Measurements from ENCODE around the gene ZNF443.
"Not testable (repeated sequence)": the region's sequence is repeated elsewhere in the genome, so short reads cannot be mapped to it uniquely, and the experiment has no call there.

The ZNF443 gene

DNA sequence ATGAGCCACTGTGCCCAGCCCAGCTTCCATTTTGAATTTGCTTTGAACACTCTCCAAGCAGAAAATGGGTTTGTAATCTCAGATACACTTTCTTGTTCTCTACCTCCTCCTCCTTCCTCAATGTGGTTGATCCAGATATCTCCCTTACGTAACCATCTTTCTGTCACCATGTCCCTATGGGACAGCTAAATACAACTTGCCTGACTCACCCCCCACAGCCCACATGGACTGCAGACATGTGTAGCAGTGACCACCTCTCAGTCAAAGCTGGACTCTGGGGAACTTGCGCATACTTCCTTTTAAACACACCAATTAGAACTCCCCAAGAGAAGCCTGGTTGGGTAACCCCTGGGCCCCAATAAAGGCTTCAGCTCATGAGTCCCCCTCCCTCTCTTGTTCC is 28.9 kb downstream of the ZNF443 start:
- peak in 1 of 2 donors; percentile 30 for DNase-seq

DNA sequence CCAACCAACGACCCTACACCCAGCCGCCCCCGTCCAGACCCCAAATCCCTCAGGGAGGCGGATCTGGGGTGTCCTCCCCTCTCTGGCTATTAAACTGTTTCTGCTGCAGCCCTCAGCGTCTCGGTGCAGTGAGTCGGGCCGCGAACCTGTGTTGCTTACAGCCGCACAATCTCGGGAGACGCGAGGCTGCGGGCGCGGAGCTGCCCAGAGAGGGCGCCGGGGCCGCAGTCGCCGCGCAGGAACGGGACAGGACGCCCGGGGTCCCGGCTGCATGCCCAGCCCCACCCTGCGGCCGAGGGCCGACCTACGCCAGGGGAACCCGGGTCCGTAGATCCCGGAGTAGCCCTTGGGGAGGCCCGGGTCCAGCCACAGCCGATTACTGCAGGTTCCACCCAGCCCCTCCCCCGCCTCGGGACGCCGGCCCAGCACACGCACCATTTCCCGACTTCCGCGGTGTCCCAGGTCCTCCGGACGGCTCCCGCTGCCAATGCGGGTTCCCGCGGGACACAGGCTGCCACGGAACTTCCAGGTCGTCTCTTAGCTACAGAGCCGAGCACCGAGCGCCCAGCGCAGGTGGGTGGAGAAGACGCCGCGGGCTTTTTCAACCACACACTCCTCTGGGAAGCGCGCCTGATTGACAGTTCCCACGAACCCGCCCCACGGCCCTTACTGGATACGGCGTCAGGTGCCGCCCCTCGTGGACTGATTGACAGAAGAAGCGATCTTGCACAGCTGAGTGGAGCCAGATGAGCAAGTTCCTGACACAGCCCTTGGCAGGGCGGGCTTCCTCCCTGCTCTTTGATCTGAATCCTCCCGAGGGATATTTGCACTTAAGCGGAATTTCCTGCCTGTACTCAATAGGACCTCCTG is 40.0 kb downstream of the ZNF443 start, which contains the start of gene ZNF799:
ZNF799 (minus strand) TSS at position 639 of the 870 bp plus-strand sequence; CDS start at position 438, 201 bp downstream.
- DNase-seq = peak; percentile 90 to 95

DNA sequence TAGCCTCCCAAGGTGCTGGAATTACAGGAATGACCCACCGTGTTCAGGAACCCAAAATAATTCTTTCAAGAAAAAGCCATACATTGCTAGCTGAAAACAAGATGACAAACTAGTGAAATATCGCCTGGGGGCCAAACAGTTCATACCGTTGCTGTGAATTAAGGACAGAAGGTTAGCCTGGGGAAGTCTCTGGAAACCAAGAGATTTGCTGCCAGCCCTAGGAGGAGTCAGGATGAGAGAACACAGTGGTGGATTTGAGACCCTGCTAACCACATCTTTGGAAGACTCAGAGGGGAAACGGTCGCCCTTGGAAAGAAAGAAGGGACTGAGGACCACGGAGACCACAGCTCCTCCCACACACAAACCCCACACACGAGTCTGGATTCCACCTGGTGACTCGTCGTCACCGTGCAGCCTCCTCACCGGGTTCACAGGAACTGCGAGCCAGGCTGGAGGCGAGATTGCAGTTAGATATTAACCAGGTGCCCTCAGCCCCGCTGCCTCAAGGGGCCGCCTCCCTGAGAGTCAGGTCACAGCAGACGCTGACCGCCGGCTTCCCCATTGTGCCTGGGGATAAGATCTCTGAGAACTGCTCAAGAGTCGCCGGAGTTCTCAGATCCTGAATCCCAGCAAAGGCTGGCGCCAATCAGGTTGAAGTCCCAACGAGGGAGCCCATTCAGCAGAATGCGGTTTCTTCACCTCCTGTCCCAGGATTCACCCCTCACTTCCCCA is 40.8 kb downstream of the ZNF443 start:
- DNase-seq = peak in 1 of 2 donors; percentile 26

DNA sequence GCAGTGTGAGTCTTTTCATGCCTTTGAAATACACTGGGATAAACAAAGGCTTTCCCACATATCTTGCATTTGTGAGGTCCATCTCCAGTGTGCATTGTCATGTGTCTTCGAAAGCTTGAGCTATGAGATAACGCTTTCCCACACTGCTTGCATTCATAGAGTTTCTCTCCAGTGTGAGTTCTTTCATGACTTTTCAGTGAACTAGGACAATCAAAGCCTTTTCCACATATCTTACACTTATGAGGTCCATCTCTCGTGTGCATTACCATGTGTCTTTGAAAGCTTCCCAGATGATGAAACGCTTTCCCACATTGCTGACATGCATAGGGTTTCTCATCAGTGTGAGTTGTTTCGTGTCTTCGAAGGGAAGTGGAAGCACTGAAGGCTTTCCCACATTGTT is 49.7 kb downstream of the ZNF443 start:
- not testable (repeated sequence) for DNase-seq

DNA sequence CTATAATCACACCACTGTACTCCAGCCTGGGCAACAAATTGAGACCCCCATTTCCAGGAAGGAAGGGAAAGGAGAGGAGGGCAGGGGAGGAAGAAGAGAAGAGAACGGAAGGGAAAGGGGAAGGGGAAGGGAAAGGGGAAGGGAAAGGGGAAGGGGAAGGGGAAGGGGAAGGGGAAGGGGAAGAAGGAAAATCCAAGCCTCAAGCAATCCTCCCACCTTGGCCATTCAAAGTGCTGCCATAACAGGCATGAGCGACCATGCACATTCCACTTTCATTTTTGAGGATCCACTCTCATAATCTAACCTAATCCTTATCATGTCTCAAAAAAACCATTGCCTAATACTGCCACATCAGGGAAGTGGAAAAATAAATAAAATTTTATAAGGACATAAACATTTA is 54.5 kb downstream of the ZNF443 start:
- DNase-seq = not testable (repeated sequence)

DNA sequence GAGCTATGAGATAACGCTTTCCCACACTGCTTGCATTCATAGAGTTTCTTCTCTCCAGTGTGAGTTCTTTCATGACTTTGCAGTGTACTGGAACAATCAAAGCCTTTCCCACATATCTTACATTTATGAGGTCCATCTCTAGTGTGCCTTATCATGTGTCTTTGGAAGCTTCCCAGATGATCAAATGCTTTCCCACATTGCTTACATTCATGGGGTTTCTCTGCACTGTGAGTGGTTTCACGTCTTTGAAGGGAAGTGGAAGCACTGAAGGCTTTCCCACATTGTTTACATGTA is 60.4 kb downstream of the ZNF443 start:
- DNase-seq = no peak

DNA sequence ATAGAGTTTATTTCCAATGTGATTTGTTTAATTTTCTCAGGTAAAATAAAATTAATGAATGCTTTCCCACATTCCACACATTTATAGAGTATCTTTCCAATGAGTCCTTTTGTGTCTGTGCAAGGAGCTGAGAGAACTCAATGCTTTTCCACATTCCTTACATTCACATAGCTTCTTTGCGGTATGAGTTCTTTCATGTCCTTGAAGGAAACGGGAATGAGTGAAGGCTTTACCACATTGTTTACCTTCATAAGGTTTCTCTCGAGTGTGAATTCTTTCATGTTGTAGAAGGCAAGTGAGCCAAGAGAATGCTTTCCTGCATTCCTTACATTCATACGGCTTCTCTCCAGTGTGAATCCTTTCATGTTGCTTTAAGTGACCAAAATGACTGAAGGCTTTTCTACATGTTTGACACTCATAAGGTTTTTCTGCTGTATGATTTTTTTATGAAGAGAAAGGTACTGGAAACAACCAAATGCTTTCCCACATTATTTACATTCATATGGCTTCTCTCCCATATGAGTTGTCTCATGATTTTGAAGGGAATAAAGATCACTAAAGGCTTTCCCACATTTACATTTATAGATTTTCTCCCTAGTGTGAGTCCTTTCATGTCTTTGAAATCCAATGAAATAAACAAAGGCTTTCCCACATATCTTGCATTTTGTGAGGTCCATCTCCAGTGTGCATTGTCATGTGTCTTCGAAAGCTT is 60.9 kb downstream of the ZNF443 start:
- no peak for DNase-seq

Data from inflammatory macrophage (primary cell).